ENCODE results near the gene GPR4. TPM values are rescaled to one million over a fixed set of nuclear protein-coding genes. Genes with fewer than 3 reads are reported as not detected.

GPR4 gene
- total RNA-seq, 1 experiment from 2014 or later, result 0.23 TPM

DNA sequence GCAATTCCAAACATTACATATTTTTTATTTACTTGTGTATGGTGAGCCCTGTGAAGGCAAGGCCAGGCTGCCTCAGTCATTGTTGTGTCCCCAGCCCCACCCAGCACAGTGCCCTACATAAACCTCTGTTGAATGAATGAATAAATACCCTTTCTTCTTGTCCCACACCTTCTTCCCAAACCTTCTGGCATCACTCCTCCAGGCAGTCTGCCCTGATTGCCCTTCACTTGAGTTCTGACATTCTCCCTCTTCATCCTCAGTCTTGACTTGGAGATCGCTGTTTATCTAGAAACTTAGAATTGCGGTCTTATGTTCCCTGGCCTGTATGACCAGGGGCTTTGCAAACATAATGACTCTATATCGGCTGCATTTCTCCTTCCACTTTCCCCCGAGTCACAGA lies 12.2 kb downstream of the GPR4 start:
- intact Hi-C loops (cut with micrococcal nuclease; ENCODE audit: unreplicated experiment), result no loop called here
- Histone ChIP-seq H3K36me3 (ENCODE audit: control insufficient read depth, insufficient read depth, low read length) (no peaks in the 10 kb centered on the region), H3K4me1 (ENCODE audit: control insufficient read depth, insufficient read depth, low read length) (peaks cover 6% of the 10 kb centered on the region), H3K27me3 (ENCODE audit: control insufficient read depth, insufficient read depth, low read length) (no peaks in the 10 kb centered on the region), H3K4me3 (ENCODE audit: low read depth in 2 of 2, low read length in 2 of 2) (no peak overlapping the region), H3K27ac (ENCODE audit: low read length) (no peak overlapping the region), H3K9me3 (ENCODE audit: control insufficient read depth, insufficient read depth, low read depth, low read length) (no peaks in the 10 kb centered on the region)
- DNase-seq (ENCODE audit: low read depth, low spot score) (no peak), ATAC-seq (no peak)
- no TSS peak for BruUV-seq (replicated peaks)
- in situ Hi-C loops (cut with HindIII; ENCODE audit: low pct_unique_long_range_greater_than_20kb, low sequenced_read_pairs), result no loop called here
- TF ChIP-seq POLR2AphosphoS5 (IDR thresholded peaks at IDR 0.05; ENCODE audit: low read depth, low read length) (no peak), SIN3A (IDR thresholded peaks at IDR 0.05; ENCODE audit: borderline replicate concordance, insufficient read depth, low read depth, low read length) (no peak), TCF7L2 (IDR thresholded peaks at IDR 0.05; ENCODE audit: low read depth, low read length) (no peak)
- TF ChIP-seq, protein P1, sequence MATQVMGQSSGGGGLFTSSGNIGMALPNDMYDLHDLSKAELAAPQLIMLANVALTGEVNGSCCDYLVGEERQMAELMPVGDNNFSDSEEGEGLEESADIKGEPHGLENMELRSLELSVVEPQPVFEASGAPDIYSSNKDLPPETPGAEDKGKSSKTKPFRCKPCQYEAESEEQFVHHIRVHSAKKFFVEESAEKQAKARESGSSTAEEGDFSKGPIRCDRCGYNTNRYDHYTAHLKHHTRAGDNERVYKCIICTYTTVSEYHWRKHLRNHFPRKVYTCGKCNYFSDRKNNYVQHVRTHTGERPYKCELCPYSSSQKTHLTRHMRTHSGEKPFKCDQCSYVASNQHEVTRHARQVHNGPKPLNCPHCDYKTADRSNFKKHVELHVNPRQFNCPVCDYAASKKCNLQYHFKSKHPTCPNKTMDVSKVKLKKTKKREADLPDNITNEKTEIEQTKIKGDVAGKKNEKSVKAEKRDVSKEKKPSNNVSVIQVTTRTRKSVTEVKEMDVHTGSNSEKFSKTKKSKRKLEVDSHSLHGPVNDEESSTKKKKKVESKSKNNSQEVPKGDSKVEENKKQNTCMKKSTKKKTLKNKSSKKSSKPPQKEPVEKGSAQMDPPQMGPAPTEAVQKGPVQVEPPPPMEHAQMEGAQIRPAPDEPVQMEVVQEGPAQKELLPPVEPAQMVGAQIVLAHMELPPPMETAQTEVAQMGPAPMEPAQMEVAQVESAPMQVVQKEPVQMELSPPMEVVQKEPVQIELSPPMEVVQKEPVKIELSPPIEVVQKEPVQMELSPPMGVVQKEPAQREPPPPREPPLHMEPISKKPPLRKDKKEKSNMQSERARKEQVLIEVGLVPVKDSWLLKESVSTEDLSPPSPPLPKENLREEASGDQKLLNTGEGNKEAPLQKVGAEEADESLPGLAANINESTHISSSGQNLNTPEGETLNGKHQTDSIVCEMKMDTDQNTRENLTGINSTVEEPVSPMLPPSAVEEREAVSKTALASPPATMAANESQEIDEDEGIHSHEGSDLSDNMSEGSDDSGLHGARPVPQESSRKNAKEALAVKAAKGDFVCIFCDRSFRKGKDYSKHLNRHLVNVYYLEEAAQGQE (IDR thresholded peaks at IDR 0.05; ENCODE audit: insufficient read depth in 1 of 2, low read depth in 2 of 2, low read length in 1 of 2), result no peak
- TF ChIP-seq, protein P2, sequence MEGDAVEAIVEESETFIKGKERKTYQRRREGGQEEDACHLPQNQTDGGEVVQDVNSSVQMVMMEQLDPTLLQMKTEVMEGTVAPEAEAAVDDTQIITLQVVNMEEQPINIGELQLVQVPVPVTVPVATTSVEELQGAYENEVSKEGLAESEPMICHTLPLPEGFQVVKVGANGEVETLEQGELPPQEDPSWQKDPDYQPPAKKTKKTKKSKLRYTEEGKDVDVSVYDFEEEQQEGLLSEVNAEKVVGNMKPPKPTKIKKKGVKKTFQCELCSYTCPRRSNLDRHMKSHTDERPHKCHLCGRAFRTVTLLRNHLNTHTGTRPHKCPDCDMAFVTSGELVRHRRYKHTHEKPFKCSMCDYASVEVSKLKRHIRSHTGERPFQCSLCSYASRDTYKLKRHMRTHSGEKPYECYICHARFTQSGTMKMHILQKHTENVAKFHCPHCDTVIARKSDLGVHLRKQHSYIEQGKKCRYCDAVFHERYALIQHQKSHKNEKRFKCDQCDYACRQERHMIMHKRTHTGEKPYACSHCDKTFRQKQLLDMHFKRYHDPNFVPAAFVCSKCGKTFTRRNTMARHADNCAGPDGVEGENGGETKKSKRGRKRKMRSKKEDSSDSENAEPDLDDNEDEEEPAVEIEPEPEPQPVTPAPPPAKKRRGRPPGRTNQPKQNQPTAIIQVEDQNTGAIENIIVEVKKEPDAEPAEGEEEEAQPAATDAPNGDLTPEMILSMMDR (IDR thresholded peaks at IDR 0.05), result no peak
- ChIA-PET CTCF (no interaction called here), POLR2A (no interaction called here)

DNA sequence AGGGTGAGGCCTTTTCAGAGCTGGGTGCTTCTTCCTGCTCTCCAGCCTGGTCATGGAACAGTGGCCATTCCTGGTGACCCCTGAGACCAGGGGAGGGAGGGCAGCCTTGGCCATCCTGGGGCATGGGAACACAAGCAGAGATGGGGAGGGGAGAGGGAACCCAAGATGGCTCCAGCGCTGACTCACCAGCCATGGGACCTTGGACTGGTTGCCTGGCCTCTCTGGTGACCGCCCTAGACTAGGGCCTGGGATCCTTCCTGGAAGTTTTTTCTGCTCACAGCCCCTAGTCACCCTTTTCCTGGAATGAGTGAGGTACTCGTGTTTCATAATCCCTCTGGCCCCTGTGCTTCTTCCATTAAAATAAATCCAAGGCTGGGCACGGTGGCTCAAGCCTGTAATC lies 14.1 kb downstream of the GPR4 start:
- DNase-seq (ENCODE audit: low read depth, low spot score), result no peak
- no peak overlapping the region for H3K4me3 ChIP-seq (ENCODE audit: low read depth in 2 of 2, low read length in 2 of 2)
- no peak overlapping the region for H3K27ac ChIP-seq (ENCODE audit: low read length)
- POLR2A ChIA-PET, result no interaction called here
- BruUV-seq (replicated peaks), result no TSS peak
- peaks cover 6% of the 10 kb centered on the region for H3K4me1 ChIP-seq (ENCODE audit: control insufficient read depth, insufficient read depth, low read length)
- no peaks in the 10 kb centered on the region for H3K27me3 ChIP-seq (ENCODE audit: control insufficient read depth, insufficient read depth, low read length)
- no peaks in the 10 kb centered on the region for H3K9me3 ChIP-seq (ENCODE audit: control insufficient read depth, insufficient read depth, low read depth, low read length)
- TF ChIP-seq TCF7L2 (IDR thresholded peaks at IDR 0.05; ENCODE audit: low read depth, low read length) (no peak), SIN3A (IDR thresholded peaks at IDR 0.05; ENCODE audit: borderline replicate concordance, insufficient read depth, low read depth, low read length) (no peak), POLR2AphosphoS5 (IDR thresholded peaks at IDR 0.05; ENCODE audit: low read depth, low read length) (no peak)
- TF ChIP-seq, protein P2 (IDR thresholded peaks at IDR 0.05), result no peak
- TF ChIP-seq, protein P1 (IDR thresholded peaks at IDR 0.05; ENCODE audit: insufficient read depth in 1 of 2, low read depth in 2 of 2, low read length in 1 of 2), result no peak
- intact Hi-C loops (cut with micrococcal nuclease; ENCODE audit: unreplicated experiment) (no loop called here), in situ Hi-C loops (cut with HindIII; ENCODE audit: low pct_unique_long_range_greater_than_20kb, low sequenced_read_pairs) (no loop called here)
- no peaks in the 10 kb centered on the region for H3K36me3 ChIP-seq (ENCODE audit: control insufficient read depth, insufficient read depth, low read length)
- no peak for ATAC-seq
- CTCF ChIA-PET, result no interaction called here
